ENCODE data around the gene PPIG. TPM values are rescaled to one million over a fixed set of nuclear protein-coding genes. Genes with fewer than 3 reads are reported as not detected.

Gene PPIG
- polyA plus RNA-seq, 1 experiment: 11.7 TPM

GRCh38 chr2:169620509-169620908 is 36.4 kb downstream of the PPIG start:
- peaks cover 3% of the 10 kb centered on the region; the same call in 1 of the 2 replicates for H3K36me3 ChIP-seq (ENCODE audit: control insufficient read depth, insufficient read depth, low read length)
- no peak for TF ChIP-seq CTCF (IDR thresholded peaks at IDR 0.05; ENCODE audit: insufficient read depth, low read depth, low read length)
- POLR2A ChIA-PET: no interaction called here

GRCh38 chr2:169623235-169623634 is 39.1 kb downstream of the PPIG start:
- no peak overlapping the region for H3K4me3 ChIP-seq (ENCODE audit: low read depth, low read length)
- no peak for DNase-seq (ENCODE audit: low read depth)
- peaks cover 4% of the 10 kb centered on the region for H3K36me3 ChIP-seq (ENCODE audit: control insufficient read depth, insufficient read depth, low read length)
- no peak for TF ChIP-seq CTCF (IDR thresholded peaks at IDR 0.05; ENCODE audit: insufficient read depth, low read depth, low read length)
- H3K27me3 ChIP-seq (ENCODE audit: control insufficient read depth, insufficient read depth, low read length): no peaks in the 10 kb centered on the region
- POLR2A ChIA-PET: no interaction called here
- CTCF ChIA-PET: no interaction called here

More at GRCh38 chr2:169620509-169620908, 36.4 kb downstream of the PPIG start:
- H3K4me3 ChIP-seq (ENCODE audit: low read depth, low read length): no peak overlapping the region
- no peaks in the 10 kb centered on the region for H3K27me3 ChIP-seq (ENCODE audit: control insufficient read depth, insufficient read depth, low read length)
- CTCF ChIA-PET: no interaction called here
- no peak for DNase-seq (ENCODE audit: low read depth)

- no peak for TF ChIP-seq CTCF (IDR thresholded peaks at IDR 0.05; ENCODE audit: insufficient read depth, low read depth, low read length)
- no peak for DNase-seq (ENCODE audit: low read depth)
- POLR2A ChIA-PET: no interaction called here
- no peaks in the 10 kb centered on the region for H3K27me3 ChIP-seq (ENCODE audit: control insufficient read depth, insufficient read depth, low read length)
- no peak overlapping the region for H3K4me3 ChIP-seq (ENCODE audit: low read depth, low read length)
- H3K36me3 ChIP-seq (ENCODE audit: control insufficient read depth, insufficient read depth, low read length): peaks cover 5% of the 10 kb centered on the region
- CTCF ChIA-PET: no interaction called here
Observed at GRCh38 chr2:169625781-169626180, 41.6 kb downstream of the PPIG start.

- Histone ChIP-seq H3K4me3 (ENCODE audit: low read depth, low read length) (no peak overlapping the region), H3K36me3 (ENCODE audit: control insufficient read depth, insufficient read depth, low read length) (peaks cover 3% of the 10 kb centered on the region), H3K27me3 (ENCODE audit: control insufficient read depth, insufficient read depth, low read length) (no peaks in the 10 kb centered on the region)
- POLR2A ChIA-PET: no interaction called here
- CTCF ChIA-PET: no interaction called here
- no peak for DNase-seq (ENCODE audit: low read depth)
- no peak for TF ChIP-seq CTCF (IDR thresholded peaks at IDR 0.05; ENCODE audit: insufficient read depth, low read depth, low read length)
Observed at GRCh38 chr2:169636440-169637097, 52.4 kb downstream of the PPIG start.

GRCh38 chr2:169637620-169638019 is 53.5 kb downstream of the PPIG start:
- Histone ChIP-seq H3K36me3 (ENCODE audit: control insufficient read depth, insufficient read depth, low read length) (peaks cover 3% of the 10 kb centered on the region), H3K4me3 (ENCODE audit: low read depth, low read length) (no peak overlapping the region), H3K27me3 (ENCODE audit: control insufficient read depth, insufficient read depth, low read length) (no peaks in the 10 kb centered on the region)
- ChIA-PET CTCF (no interaction called here), POLR2A (no interaction called here)
- TF ChIP-seq CTCF (IDR thresholded peaks at IDR 0.05; ENCODE audit: insufficient read depth, low read depth, low read length): no peak
- peak; percentile 64 for DNase-seq (ENCODE audit: low read depth)
